ENCODE measurements around the gene SPAST.
"Not testable (repeated sequence)": the region's sequence is repeated elsewhere in the genome, so short reads cannot be mapped to it uniquely, and the experiment has no call there.

Gene SPAST, protein sequence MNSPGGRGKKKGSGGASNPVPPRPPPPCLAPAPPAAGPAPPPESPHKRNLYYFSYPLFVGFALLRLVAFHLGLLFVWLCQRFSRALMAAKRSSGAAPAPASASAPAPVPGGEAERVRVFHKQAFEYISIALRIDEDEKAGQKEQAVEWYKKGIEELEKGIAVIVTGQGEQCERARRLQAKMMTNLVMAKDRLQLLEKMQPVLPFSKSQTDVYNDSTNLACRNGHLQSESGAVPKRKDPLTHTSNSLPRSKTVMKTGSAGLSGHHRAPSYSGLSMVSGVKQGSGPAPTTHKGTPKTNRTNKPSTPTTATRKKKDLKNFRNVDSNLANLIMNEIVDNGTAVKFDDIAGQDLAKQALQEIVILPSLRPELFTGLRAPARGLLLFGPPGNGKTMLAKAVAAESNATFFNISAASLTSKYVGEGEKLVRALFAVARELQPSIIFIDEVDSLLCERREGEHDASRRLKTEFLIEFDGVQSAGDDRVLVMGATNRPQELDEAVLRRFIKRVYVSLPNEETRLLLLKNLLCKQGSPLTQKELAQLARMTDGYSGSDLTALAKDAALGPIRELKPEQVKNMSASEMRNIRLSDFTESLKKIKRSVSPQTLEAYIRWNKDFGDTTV

DNA sequence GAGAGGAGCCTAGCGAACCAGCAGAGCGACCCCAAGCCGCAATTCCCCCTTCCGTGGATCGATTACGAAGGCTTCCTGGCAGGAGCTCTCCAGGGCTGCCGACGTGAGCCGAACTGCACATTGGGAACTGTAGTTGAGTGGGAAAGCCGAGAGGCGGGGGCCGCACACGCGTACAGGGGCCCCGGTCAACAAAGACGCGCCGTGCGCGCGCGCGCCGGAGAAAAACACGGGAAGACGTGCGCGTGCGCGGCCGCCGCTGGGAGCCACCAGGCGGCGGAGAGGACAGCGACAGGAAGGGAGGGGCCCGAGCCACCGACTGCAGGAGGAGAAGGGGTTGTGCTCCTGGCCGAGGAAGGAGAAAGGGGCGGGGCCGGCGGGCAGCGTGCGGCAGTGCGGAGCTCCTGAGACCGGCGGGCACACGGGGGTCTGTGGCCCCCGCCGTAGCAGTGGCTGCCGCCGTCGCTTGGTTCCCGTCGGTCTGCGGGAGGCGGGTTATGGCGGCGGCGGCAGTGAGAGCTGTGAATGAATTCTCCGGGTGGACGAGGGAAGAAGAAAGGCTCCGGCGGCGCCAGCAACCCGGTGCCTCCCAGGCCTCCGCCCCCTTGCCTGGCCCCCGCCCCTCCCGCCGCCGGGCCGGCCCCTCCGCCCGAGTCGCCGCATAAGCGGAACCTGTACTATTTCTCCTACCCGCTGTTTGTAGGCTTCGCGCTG is at the start of gene SPAST:
TSS of gene SPAST (plus strand) at position 247 of the 711 bp plus-strand sequence. CDS start at position 523, 276 bp downstream.
- peak; percentile 95 for DNase-seq (ENCODE audit: low read depth in 2 of 2)

DNA sequence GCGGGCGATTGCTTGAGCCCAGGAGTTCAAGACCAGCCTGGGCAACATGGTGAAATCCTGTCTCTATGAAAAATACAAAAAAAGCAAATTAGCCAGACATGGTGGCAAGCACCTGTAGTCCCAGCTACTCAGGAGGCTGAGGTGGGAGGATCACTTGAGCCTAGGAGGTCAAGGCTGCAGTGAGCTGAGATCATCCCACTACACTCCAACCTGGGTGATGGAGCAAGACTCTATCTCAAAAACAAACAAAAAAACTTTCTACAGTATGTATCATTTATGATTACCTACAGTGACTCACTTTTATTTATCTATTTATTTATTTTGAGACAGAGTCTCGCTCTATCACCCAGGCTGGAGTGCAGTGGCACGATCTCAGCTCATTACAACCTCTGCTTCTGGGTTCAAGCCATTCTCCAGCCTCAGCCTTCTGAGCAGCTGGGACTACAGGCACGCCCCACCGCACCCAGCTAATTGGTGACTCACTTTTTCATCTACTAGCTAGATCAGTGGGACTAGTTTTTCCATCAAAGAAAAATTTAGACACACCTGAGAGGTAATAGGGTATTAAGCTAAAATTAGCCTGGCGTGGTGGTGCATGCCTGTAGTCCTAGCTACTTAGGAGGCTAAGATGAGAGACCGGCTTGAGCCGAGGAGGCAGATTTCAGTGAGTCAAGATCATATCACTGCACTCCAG is 44.4 kb upstream of the SPAST start:
- not testable (repeated sequence) for DNase-seq (ENCODE audit: low read depth in 2 of 2)

DNA sequence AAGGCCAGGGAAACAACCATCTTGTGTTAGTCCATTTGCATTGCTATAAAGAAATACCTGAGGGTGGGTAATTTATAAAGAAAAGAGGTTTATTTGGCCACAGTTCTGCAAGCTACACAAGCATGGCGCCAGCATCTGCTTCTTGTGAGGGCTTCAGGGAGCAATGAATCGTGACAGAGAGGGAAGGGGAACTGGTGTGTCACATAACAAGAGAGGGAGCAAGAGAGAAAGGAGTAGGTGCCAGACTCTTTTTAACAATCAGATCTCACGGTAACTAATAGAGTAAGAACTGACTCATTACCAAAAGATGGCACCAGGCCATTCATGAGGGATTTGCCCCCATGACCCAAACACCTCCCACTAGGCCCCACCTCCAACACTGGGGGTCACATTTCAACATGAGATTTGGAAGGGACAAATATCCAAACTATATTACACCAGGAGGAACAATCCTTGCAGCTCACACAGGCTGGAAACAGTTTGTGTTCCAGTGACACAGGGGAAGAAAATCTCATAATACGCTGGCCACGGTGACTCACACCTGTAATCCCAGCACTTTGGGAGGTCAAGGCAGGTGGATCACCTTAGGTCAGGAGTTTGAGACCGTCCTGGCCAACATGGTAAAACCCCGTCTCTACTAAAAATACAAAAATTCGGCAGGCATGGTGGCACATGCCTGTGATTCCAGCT is 29.0 kb upstream of the SPAST start:
- DNase-seq (ENCODE audit: low read depth in 2 of 2): not testable (repeated sequence)

DNA sequence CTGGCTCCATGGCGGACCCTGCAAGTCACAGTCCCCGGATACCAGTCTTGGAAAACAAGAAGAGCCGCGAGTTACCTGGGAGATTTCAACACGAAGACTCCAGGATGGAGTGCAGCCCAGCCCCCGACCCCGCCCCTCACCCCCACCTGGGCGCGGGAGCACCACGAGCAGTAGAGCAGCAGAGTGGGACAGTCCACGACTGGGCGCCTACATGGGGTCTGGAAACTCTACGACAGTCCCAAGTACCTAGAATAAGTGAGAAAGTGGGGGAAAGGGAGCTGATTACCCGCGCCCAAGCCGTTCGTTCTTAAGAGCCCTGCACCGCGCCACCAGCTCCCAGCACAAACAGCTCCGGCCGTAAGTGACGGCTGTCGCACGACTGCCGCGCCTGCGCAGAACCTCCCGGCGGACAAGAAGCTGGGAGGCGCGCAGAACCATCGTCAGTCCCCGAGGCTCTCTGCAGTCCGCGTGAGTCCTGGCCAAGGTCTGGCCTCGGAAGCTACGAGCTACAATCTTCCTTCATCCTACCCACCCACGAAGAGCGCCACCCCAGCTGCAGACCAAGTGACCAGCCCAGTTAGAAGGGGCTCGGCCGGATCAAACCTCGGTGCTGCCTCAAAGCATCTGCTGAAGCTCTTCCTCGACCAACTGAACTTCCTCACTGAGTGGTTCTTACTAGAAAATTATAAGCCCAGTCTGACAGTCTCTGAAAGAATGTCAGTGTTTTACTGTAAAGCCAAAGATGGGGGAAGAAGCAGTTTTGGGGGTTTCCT is 23.7 kb upstream of the SPAST start, which contains the start of gene DPY30:
TSS of gene DPY30 (minus strand) at position 359 of the 773 bp plus-strand sequence. CDS start at position 10, 349 bp downstream.
- DNase-seq (ENCODE audit: low read depth in 2 of 2): peak; percentile 85 to 86

DNA sequence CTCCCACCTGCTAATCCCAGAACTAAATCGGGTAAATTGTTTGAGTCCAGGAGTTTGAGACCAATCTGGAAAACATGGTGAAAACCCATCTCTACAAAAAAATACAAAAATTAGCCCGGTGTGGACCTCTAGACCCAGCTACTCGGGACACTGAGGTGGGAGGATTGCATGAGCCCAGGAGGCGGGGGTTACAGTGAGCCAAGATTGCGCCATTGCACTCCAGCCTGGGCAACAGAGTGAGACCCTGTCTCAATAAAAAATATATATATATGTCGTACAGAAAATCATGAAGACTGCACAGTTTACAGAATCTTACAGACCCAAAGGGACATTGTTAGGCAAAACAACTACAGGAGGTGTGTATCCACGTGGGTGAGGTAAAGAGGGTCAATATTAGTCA is 19.8 kb upstream of the SPAST start:
- DNase-seq (ENCODE audit: low read depth in 2 of 2): no peak

DNA sequence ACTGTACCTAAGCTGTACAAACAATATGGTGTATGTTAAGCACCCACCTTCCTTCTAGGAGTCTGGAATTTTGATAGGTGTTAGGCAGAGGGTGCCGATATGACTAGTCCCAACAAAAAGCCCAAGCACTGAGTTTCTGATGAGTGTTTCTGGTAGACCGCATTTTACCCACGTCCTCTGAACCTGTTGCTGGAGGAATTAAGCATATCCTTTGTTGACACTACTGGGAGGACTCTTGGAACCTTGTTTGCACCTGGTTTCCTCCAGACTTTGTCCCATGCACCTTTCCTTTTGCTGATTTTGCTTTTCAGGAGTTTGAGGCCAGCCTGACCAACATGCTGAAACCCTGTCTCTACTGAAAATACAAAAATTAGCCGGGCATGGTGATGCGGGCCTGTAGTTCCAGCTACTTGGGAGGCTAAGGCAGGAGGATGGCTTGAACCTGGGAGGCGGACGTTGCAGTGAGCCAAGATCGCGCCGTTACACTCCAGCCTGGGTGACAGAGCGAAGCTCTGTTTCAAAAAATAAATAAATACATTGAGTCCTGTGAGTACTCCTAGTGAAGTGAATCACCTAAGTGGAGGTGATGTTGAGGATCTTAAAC is 11.4 kb upstream of the SPAST start:
- DNase-seq (ENCODE audit: low read depth in 2 of 2): no peak

DNA sequence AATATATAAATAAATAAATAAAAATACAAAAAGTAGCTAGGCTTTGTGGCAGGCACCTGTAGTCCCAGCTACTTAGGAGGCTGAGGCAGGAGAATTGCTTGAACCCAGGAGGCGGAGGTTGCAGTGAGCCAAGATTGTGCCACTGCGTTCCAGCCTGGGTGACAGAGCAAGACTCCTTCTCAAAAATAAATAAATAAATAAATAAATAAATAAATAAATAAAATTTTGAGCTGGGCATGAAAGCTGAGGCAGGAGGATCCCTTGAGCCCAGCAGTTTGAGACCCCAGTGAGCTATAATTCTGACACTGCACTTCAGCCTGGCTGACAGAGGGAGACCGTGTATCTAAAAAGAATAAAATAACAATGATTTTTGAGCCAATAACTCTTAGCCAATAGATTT is 8.8 kb upstream of the SPAST start:
- DNase-seq (ENCODE audit: low read depth in 2 of 2): not testable (repeated sequence)

DNA sequence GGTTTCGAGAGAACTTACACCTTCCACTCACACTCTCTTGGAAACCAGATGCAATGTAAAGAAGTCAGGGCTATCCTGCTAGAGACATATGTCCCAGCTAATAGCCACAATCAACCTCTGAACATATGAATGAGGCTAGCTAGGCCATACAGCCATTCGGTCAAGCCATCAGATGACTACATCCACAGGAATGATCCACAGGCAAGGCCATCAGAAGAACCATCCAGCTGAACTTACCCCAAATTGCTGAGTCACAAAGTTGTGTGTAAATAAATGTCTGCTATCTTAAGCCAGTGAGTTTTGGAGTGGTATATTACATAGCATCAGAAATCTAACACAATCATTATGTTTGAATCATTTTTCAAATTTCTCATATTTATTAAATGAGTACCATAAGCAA is 5.2 kb upstream of the SPAST start:
- DNase-seq (ENCODE audit: low read depth in 2 of 2): no peak

DNA sequence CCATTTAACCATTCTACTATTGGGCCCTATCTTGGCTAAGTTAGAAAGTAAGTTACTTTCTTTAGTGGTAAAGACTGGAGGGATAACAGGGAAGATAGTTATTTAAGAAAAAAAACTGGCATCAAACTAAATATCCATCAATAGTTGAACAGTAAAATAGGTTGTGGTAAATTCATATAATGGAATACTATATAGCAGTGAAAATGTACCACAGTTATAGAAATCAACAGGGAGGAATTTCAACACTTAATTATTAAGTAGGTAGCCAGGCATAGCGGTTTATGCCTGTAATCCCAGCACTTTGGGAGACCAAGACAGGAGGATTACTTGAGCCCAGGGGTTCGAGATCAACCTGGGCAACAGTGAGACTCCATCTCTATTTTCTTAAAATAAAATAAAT is 3.1 kb upstream of the SPAST start:
- no peak for DNase-seq (ENCODE audit: low read depth in 2 of 2)

DNA sequence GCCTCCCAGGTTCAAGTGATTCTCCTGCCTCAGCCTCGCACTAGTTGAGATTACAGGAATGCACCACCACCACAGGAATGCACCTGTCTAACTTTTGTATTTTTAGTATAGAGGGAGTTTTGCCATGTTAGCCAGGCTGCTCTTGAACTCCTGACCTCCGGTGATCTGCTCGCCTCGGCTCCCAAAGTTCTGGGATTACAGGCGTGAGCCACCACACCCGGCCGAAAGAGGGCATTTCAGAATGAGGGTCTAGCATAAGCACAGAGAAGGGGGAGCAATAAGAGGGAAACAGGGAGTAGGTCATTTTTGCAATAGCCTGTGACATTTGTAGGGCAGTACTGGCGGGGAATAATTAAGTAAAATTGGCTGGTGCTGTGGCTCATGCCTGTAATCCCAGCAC is 1.9 kb upstream of the SPAST start:
- DNase-seq (ENCODE audit: low read depth in 2 of 2): no peak

DNA sequence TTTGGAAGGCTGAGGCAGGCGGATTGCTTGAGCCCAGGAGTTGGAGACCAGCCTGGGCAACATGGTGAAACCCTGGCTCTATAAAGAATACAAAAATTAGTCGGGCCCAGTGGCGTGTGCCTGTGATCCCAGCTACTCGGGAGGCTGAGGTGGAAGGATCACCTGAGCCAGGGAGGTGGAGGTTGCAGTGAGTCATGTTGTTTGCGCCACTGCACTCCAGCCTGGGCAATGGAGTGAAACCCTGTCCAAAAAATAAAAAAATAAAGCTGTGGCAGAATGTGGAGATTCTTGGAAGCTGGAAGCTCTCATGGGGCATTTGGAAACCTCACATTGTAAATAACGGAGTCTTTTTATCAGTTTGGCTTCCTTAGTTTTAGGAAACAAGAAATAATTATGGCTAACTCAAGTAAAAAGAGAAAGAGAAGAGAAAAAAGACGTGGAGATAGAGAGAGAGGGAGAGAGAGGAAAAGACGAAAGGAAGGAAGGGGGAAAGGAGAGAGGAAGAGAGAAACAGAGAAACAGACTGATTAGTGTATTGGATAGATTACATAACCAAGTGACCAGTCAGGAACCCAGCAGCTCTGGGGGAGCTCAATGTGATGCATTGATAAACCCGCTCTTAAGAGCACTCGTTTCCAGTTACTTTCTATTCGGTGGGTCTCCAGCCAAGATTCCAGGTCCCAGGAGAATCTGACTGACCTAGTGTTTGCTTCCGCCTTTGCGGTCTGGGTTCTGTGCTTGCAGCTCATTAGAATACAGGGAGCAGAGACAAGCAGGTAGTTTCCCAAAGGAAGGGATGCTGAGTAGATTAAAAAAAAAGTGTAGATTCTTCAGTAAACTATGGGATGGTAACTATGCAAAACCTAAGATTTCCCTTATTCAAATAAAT is 1.1 kb upstream of the SPAST start:
- no peak for DNase-seq (ENCODE audit: low read depth in 2 of 2)

DNA sequence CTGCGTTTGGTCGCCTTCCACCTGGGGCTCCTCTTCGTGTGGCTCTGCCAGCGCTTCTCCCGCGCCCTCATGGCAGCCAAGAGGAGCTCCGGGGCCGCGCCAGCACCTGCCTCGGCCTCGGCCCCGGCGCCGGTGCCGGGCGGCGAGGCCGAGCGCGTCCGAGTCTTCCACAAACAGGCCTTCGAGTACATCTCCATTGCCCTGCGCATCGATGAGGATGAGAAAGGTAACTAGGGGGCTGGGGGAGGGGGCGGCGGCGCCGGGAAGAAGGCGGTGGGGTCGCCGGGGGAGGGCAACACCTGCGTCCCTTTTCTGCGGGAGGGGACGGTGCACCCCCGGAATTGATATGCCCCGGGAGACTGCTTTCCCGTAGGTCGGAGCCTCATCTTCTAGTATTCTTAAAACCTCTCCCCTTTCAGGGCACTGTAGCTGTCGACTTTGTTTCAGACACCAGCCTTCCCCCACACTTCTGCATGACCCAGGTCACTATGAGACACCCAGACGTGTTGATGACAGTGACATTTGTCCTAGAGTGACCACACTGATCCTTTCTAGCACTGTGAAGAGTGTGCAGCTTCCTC is 755 bp downstream of the SPAST start:
- DNase-seq (ENCODE audit: low read depth in 2 of 2): no peak

DNA sequence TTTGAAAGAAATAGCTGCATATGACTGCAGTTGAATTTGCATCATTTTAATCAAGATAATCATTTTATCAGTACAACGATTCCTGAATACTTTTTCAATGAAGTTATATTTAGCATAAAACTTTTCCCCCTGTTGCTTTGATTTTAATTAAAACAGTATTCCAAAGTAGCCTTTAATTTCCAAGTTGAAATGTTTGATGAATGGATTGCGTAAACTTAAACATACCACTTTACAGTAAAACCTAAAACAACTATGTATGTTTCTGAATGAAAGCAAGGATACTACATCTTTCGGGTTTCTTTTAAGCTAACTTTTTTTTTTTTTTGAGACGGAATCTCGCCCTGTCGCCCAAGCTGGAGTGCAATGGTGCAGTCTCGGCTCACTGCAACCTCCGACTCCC is 1.4 kb downstream of the SPAST start:
- no peak for DNase-seq (ENCODE audit: low read depth in 2 of 2)

DNA sequence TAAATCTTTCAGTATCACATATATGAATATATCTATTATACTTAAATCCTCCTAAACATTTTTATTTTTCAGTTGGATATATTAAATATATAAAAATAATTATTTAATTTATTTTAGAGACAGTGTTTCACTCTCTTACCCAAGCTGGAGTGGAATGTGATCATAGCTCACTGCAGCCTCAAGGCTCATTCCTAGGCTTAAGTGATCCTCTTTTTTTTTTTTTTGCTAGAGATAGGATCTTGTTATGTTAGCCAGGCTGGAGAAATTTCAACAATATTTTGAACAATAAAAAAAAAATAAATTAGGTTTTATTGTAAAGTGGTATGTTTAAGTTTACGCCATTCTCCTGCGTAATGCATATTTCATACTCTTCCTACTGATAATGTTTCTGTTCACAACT is 4.2 kb downstream of the SPAST start:
- no peak for DNase-seq (ENCODE audit: low read depth in 2 of 2)

DNA sequence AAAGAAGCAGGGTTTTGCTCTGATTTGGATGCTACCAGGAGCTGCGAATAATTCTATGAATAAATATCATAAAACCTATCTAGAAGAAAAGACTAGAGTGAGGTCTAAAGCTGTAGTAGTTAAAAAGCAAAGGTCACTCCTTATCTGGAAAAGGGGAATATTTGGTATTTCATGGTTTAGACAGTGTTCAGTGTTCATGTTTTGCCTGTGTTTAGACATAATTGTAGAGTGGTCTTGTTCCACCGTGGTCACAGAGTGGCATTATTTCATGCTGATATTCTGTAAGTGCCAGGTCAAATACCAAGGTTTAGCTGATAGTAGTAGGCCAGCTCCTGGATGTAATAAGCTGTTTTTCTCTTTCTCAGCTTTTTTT is 10.8 kb downstream of the SPAST start:
- no peak for DNase-seq (ENCODE audit: low read depth in 2 of 2)

DNA sequence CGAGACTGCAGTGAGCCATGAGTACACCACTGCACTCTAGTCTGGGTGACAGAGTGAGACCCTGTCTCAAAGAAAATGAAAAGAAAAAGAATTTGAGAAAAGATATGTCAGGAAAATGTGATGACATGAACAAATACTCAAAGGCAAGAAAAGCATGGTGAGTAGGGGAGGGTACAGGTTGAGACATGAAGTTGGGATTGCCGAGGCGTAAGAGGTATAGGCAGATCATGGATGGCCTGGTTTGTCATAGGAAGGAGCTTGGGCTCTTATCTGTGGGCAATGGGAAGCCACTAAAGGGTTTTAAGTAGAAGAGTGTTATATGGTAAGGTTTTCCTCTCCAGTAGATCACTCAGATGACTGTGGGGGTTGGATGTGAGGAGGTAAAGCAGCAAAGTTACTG is 32.3 kb downstream of the SPAST start:
- no peak for DNase-seq (ENCODE audit: low read depth in 2 of 2)

DNA sequence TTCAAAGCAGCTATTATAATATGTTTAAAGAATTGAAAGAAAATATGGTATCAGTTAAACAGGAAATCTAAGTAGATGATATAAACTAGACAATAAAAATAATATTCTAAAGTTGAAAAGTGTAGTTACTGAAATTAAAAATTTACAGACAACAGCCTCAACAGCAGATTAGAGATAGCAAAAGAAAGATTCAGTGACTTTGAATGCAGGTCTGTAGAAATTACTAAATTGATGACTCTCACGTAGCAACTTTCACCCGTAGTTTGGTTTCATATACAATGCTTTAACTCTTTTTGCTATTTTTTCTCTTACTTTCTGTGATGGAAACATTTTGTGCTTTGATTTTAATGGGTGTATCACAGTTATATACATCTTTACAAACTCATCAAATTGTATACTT is 44.8 kb downstream of the SPAST start:
- DNase-seq (ENCODE audit: low read depth in 2 of 2): no peak

DNA sequence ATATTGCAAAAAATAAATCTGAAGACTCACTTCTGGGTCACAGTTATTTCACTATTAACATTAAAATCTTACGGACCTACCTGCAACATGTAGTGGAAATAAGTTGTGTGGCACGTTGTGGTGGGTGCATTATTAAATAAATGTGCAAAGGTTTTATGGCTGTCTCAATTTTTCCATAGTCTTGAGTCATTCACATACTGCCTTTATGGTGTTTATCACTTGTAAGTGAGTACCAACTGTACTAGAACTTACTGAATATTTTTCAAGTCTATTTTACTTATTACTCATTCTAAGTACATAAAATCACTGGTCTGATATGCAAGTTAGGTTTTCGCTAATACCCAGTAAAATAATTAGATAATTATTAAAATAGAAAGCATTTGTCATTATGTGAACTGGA is 54.7 kb downstream of the SPAST start:
- no peak for DNase-seq (ENCODE audit: low read depth in 2 of 2)

DNA sequence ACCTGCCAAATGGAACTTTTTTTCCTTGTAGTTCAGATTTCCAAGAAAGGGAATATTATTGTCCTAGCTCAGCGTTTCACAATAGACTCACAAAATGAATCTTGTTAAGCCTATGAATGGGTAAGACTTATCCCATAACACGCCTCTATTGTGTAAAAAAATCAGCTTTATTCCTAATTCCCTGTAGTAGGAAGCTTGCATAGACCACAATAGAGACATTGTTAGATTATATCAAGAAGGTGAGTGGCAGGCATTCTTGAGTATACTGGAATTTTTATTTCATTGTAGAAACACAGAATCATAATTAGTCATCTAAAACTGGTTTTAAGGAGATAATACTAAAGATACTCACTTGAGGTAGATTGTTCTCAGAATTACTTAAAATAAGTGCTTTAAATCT is 55.8 kb downstream of the SPAST start:
- no peak for DNase-seq (ENCODE audit: low read depth in 2 of 2)
